Measurements from ENCODE around the gene ZHX3. TPM values are rescaled to one million over a fixed set of nuclear protein-coding genes. Genes with fewer than 3 reads are reported as not detected.

ZHX3 gene
- total and polyA plus RNA-seq, 2 donors (not counting 1 experiment from before 2014, with no cell fraction given): 4.3 to 22.2 TPM

DNA sequence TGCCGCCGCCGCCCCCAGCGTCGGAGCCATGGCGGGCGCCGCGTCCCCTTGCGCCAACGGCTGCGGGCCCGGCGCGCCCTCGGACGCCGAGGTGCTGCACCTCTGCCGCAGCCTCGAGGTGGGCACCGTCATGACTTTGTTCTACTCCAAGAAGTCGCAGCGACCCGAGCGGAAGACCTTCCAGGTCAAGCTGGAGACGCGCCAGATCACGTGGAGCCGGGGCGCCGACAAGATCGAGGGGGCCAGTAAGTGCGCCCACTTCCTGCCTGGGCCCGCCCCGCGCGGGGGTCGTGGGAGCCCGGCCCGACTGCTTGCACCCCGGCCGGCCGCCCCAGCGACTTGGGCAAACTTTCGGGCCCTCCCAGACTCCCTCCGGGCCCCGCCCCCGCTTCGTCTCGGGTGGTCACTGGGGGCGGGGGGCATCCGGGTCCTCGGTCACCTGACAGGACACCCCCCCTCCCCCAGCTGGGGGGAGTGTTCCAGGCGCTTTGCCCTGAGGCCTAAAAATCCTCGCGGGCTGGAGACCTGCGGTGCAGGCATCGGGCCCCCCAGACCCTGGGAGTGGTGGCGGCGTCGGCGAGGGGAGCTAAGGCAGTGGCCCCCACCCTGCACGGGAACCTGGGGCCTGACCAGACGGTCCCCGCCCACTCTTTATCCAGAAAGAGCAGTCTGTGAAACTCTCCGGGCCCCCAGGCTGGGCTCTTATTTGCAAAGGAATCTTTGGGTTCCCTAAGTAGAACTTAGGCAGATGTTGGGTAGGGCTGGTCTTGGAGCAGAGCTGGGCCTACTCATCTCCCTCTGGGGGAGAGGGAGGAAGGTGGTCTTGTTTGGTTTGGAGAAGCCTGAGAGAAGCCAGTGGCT, 179.7 kb downstream of the ZHX3 start:
- Mint-ChIP-seq H3K4me1 (peaks cover 75% of the 10 kb centered on the region), H3K4me3 (peak overlapping the region; percentile 83), H3K27me3 (no peaks in the 10 kb centered on the region), H3K9me3 (ENCODE audit: insufficient read depth) (no peaks in the 10 kb centered on the region), H3K27ac (peak overlapping the region; percentile 85)
- no peaks in the 10 kb centered on the region for H3K27me3 ChIP-seq (replicated peaks in 1 of 4; ENCODE audit: control extremely low read depth in 1 of 4, control insufficient read depth in 3 of 4, insufficient read depth in 4 of 4, low read length in 3 of 4)
- ATAC-seq (ENCODE audit: low read depth): peak; percentile 1
- peaks cover 9% of the 10 kb centered on the region for H4K20me1 ChIP-seq (ENCODE audit: control insufficient read depth, insufficient read depth, low read length, poor library complexity, severe bottlenecking)
- 3% methylated on average over 60 of the region's 66 CpGs for WGBS (ENCODE audit: insufficient coverage)
- intact Hi-C loops (cut with micrococcal nuclease): loop anchor here (1.0 to 5.0 kb wide), 7 partner anchors 19 to 554 kb away; partner anchors contain the start of genes CHD6, TOP1 and ZHX3
- POLR2A ChIA-PET: interaction anchor here (0.6 to 1.9 kb wide), 3 partner anchors 12 to 28 kb away, joined by 3 to 8 read pairs (median 4); no protein-coding TSS in a partner anchor
- no peaks in the 10 kb centered on the region for H3K9me3 ChIP-seq (ENCODE audit: control extremely low read depth in 1 of 3, control insufficient read depth in 2 of 3, insufficient read depth in 1 of 3, low read length in 2 of 3)
- peak overlapping the region; percentile 45 to 73 for H3K27ac ChIP-seq (ENCODE audit: low read length in 2 of 2)
- H2AFZ ChIP-seq (ENCODE audit: insufficient read depth, low read depth, low read length, poor library complexity, severe bottlenecking): peak overlapping the region; percentile 91
- no peaks in the 10 kb centered on the region for H3K36me3 ChIP-seq (replicated peaks in 1 of 2; ENCODE audit: control extremely low read depth in 1 of 2, control insufficient read depth in 1 of 2, extremely low read depth in 1 of 2, insufficient read depth in 2 of 2, low read length in 1 of 2)
- CTCF ChIA-PET: interaction anchor here (1.2 to 10.0 kb wide), 5 partner anchors 8 to 206 kb away, joined by 3 to 122 read pairs (median 7); partner anchors contain the start of gene LPIN3
- peaks cover 50 to 71% of the 10 kb centered on the region in 2 donors for H3K4me1 ChIP-seq (ENCODE audit: control insufficient read depth in 2 of 2, insufficient read depth in 2 of 2, low read length in 2 of 2)
- peak overlapping the region; percentile 72 for H3K9ac ChIP-seq (ENCODE audit: low read length)
- TF ChIP-seq, protein P1, sequence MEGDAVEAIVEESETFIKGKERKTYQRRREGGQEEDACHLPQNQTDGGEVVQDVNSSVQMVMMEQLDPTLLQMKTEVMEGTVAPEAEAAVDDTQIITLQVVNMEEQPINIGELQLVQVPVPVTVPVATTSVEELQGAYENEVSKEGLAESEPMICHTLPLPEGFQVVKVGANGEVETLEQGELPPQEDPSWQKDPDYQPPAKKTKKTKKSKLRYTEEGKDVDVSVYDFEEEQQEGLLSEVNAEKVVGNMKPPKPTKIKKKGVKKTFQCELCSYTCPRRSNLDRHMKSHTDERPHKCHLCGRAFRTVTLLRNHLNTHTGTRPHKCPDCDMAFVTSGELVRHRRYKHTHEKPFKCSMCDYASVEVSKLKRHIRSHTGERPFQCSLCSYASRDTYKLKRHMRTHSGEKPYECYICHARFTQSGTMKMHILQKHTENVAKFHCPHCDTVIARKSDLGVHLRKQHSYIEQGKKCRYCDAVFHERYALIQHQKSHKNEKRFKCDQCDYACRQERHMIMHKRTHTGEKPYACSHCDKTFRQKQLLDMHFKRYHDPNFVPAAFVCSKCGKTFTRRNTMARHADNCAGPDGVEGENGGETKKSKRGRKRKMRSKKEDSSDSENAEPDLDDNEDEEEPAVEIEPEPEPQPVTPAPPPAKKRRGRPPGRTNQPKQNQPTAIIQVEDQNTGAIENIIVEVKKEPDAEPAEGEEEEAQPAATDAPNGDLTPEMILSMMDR (IDR thresholded peaks at IDR 0.05): no peak
- TF ChIP-seq EZH2 (IDR thresholded peaks at IDR 0.05; ENCODE audit: borderline replicate concordance, insufficient read depth, low read depth, low read length, poor library complexity, severe bottlenecking): no peak
- peak overlapping the region; percentile 92 for H3K4me2 ChIP-seq (replicated peaks; ENCODE audit: low read depth, low read length, poor library complexity, severe bottlenecking)
- H3K79me2 ChIP-seq (ENCODE audit: control insufficient read depth, insufficient read depth, low read length): peaks cover 43% of the 10 kb centered on the region
- DNase-seq: no peak
- peak overlapping the region in 4 of 5 experiments; percentile 47 to 83 (median 76) for H3K4me3 ChIP-seq (ENCODE audit: control extremely low read depth in 1 of 5, extremely low read depth in 1 of 5, insufficient read depth in 1 of 5, low read depth in 2 of 5, low read length in 4 of 5)

Data from B cell (primary cell).